ENCODE data around the gene SLC19A1.

The SLC19A1 gene

DNA sequence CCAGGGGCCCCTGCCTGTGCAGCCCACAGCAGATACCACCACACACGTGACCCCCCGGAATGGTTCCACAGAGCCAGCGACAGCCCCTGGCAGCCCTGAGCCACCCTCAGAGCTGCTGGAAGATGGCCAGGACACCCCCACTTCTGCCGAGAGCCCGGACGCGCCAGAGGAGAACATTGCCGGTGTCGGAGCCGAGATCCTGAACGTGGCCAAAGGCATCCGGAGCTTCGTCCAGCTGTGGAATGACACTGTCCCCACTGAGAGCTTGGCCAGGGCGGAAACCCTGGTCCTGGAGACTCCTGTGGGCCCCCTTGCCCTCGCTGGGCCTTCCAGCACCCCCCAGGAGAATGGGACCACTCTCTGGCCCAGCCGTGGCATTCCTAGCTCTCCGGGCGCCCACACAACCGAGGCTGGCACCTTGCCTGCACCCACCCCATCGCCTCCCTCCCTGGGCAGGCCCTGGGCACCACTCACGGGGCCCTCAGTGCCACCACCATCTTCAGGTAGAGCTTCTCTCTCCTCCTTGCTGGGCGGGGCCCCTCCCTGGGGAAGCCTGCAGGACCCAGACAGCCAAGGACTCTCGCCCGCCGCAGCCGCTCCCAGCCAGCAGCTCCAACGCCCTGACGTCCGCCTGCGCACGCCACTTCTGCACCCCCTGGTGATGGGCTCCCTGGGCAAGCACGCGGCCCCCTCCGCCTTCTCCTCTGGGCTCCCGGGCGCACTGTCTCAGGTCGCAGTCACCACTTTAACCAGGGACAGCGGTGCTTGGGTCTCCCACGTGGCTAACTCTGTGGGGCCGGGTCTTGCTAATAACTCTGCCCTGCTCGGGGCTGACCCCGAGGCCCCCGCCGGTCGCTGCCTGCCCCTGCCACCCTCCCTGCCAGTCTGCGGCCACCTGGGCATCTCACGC lies 86.3 kb downstream of the SLC19A1 start:
- no peak for DNase-seq (ENCODE audit: low read depth, low spot score)

DNA sequence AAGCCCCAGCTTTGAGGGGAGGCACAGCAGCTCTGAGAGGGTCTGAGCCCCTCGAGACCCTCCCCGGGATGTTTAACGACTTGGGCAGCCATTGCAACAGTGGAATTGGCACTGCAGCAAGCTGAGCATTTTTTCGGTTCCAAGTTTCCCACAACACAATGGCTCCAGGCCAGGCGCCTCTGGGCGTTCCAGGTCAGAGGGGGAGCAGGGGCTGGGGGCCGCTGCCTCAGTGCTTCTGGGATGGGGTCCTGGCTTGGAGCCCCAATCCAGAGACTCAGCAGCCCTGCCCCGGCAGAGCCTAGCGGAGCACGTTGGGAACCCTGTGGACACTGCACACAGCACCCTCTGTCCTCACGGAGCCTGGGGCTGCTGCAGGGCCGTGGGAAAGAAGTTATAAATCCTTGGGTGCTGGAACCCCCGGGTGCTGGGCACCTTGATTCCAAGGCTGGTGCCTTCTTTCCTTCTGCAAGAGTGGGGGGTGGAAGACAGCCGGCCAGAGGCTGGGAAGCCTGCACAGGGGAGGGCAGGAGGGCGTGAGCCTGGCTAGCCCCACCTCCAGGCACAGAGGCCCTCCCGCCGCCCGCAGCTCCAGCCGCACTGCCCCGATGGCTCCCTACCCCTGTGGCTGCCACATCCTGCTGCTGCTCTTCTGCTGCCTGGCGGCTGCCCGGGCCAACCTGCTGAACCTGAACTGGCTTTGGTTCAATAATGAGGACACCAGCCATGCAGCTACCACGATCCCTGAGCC lies 87.1 kb downstream of the SLC19A1 start:
- DNase-seq (ENCODE audit: low read depth, low spot score) = no peak

DNA sequence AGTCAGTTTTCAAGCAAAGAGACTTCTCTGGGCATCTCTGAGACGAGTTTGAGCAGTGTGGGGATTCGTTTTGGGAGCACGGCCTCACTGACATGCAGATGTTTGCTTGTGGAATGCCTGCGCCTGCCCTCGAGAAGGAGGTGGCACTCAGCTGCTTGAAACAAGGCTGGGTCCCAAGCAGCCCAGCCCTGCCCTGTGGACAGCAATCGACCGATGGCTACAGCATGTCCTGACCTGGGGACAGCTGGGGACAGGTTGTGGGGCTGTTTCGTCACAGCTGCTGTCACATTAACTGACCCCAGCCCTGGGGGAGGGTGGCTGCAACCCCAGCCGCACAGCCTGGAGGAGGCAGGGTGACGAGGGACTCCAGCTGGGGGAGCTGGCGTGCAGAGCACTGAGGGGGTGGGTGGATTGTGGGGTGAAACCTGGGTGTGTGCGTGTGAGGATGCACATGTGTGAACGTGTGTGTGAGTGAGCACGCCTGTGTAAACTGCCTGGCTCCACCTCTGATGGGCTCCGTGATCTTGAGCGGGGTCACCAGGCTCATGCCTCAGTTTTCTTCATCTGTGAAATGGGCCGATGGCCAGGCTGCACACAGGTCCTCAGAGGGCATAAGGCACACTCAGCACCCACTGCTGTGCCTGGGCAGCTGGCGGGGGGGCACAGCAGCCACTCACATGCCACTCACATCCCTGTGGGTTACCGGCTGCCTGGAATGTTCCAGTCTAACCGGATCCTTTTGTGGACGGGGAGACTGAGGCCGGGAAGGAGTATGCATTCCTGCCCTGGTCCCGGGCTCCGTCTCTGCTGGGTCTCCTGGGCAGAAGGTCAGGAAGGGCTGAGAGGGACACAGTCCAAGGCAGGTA lies 87.9 kb downstream of the SLC19A1 start:
- DNase-seq (ENCODE audit: low read depth, low spot score) = no peak

DNA sequence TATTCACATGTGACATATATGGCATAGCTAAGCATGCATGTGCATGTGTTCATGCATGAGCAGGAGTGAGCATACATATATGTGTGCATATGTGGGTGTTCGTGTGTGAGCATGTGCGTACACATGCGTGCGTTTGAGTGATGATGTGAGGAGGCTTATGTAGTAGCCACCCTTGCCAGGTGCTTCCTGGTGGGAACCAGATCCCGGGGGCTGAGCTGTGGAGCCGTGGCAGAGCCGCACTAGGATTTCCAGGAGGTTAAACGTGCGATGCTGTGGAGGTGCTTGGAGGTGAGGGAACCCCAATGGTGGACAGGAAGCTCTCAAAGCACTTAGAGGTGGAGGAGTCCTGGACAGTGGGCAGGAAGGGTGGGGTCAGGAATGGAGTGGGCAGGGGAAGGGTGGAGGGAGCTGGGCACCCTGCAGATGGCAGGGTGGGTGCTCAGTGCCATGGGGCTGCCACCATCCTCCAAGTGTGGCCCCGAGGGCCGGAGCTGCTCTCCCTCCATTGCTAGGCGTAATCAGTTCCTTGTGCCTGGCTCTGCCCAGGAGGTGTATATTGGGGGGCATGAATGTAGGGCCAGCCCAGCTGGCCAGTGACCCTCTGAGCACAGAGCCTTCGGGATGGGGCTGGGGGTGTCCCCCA lies 88.8 kb downstream of the SLC19A1 start:
- no peak for DNase-seq (ENCODE audit: low read depth, low spot score)

DNA sequence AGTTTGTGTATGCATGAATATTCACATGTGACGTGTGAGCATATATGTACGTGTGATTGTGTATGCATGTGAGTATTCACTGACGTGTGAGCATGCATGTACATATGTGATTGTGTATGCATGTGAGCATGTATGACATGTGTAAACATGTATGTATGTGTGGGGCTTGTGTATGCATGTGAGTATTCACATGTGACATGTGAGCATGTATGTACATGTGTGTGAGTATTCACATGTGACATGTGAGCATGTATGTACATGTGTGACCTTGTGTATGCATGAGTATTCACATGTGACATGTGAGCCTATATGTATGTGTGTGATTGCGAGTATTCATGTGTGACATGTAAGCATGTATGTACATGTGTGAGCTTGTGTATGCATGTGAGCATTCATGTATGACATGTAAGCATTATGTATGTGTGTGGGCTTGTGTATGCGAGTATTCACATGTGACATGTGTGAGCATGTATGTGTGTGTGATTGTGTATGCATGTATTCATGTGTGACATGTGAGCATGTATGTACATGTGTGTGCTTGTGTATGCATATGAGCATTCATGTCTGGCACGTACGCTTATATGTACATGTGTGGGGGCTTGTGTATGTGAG lies 89.4 kb downstream of the SLC19A1 start:
- DNase-seq (ENCODE audit: low read depth, low spot score) = no peak

DNA sequence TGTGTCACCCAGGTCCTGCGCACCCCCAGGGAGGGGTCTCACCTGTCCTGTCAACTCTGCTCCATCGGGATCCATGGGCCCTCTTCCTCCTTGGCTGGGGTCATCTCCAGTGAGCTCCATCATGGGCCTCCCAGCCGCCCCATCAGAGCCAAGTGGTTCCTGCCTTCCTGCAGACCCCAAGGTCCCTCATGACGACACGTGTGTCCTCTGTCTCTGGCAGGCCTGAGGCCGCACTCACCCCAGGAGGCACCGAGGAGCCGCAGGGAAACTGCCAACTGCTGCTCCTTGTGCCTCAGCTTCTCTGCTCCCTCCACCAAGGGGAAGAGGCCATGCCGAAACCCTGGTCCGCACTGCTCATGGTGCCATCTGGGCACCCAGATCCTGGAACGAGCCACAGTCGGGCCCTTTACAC lies 90.5 kb downstream of the SLC19A1 start:
- no peak for DNase-seq (ENCODE audit: low read depth, low spot score)

DNA sequence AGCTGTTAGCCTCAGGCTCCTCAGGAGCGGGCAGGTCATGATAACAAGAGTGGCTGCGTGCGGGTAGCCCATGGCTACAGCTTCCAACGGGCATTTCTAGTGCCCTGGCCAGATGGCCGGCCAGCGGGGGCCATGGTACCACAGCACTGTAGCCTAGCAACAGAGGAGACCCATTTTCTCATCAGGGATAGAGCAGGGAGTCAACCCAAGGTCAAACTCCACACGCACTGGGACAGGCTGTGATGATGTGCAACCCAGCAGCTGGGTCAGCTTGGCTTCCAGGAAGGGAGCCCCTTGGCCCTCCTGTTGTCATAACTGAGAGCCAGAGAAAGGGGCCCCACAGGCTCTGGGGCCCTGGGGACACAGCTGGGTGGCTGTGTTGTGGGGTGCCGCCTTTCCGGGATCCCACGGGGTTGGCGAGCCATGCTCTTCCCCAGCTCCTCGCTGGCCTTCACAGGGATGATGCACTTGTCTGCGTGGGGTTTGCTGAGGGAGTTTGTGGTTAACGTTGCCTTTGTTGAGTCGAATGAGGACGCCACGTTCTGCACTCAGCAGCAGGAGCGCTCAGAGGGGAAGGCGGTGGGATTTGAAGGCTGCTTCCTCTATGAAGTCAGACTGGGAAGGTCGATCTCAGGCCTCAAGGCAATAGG lies 91.0 kb downstream of the SLC19A1 start:
- no peak for DNase-seq (ENCODE audit: low read depth, low spot score)

DNA sequence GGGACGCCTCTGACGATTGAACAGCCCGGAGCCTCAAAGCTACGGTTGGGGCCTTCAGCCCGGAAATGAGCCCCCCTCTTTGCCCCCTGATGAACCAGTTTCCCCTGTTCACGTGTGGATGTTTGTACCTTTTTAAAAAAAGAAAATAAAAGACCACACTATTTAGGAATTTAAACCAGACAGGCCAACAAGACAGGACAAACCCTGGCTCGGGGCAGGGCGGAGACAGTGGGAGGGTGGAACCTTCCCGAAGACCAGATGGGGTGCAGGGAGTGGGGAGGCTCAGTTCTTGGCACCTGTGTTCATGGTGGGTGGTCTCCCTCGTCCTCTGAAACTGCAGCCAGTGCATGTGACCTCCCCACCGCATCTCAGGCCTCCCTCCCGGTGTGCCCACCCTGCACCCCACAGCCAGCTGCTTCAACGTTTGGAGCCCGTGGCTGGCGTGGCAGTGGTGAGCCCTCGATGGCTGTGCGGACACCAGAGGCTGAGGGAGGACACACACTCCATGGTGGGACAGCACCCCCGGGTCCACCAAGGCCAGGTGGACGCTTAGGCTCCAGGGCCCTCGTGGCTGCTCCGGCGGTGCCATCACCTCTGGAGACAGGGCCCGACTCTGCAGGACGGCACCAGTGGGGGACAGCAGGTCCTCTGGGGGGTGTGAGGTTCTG lies 91.7 kb downstream of the SLC19A1 start:
- DNase-seq (ENCODE audit: low read depth, low spot score) = no peak

DNA sequence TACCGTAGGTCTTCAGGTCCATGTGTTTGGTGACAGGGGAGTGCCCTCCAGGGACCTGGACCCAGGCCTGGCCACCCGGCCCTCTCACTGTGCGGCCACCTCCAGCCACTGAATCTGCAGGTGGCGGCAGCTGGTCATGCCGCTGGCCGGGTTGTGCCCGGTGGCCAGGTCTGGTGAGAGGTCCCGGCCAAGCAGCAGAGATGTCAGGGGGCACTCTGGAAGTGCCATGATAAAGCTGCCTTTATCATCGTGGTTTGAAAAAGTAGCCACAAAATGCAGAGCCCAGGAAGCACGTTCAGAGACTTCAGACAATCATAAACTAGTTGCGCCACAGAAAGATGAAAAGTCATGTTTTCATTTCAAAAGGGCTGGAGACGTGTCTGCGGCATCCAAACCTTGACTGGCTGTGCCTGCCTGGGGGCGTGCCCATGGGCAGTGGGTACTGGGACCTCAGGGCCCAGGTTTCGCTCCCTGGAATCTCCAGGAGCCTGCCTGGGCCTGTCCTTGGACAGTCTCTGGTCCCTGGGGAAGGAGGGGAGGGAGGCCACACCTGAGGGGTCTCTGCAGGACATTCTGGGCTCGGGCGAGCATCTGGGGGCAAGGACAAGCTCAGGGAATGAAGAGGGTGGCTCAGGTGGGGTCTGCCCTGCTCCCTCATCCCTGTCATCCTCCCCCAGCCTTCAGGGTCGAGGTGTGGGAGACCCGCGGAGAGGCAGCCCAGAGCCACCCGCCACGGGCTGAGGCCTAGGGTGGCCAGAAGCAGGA lies 92.4 kb downstream of the SLC19A1 start:
- no peak for DNase-seq (ENCODE audit: low read depth, low spot score)

DNA sequence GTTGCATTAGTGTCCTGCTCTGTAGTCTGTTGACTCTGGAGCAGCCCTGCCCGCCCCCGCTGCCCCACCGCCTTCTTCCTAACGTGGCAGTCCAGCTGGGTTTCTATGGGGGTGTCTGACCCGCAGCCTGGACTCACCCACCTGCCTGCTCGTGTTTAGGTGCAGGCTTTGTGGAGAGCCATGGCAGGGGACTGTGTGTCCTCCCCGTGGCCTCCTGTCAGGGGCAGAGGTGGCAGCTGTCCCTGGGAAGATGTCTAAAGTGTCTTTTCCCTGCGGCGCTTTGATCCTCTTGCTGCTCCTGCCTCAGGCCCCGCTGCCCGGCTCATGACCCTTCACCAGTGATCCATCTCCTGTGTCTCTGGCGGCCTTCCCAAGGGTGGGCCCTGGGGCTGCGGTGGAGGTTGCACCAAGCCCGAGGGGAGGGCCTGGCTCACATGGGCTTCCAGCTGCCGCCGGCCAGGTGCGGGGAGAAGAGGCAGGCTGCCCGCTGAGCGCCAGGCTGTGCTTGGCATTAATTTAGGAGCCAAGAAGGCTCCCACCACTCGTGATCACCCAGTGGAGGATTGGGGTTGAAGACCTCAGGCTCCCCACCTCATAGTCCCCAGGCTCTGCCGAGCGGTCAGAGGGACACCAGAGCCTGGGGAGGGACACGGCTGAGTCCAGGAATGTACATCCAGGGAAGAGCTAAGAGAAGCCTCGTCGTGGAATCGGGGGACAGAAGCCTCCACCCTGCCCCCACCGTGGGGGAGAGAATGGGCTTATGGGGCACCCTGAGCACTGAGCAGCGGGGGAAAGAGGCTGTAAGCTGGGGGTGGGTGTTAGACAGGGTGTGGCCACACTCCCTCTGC lies 93.2 kb downstream of the SLC19A1 start:
- DNase-seq (ENCODE audit: low read depth, low spot score) = no peak

DNA sequence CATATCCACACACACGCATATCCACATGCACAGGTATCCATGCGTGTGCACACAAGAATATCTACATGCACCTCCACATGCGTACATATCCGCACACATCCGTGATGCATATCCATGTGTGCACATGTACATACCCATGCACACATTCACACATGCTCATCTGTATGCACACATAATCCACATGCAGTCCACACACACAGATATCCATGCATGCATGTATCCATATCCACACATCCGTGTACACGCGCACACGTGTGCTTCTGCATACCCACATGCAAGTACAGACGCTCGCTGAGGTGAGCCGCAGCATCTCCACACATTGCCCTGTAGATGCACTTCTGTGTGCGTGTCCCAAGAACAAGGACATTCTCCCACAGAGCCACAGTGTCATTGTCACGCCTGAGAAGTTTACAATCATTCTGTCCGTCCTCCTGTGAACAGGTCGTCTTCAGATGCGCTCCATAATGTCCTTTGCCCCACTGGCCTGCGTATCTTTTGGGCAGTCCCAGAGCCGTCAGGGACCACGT lies 93.9 kb downstream of the SLC19A1 start:
- DNase-seq (ENCODE audit: low read depth, low spot score) = no peak
